GM21423 (cell line): ENCODE data around the gene ZNF280D.
"Not testable (repeated sequence)": the region's sequence is repeated elsewhere in the genome, so short reads cannot be mapped to it uniquely, and the experiment has no call there.

ENCODE experiments used
- ATAC-seq: cut with Tn5 transposase; IDR thresholded peaks from one replicate; pipeline ENCODE4 v1.9.1; 2021; ENCODE audit warnings: mild to moderate bottlenecking, moderate library complexity; ENCODE audit not compliant: unreplicated experiment

Gene ZNF280D

GRCh38 chr15:56718560-56718959, 14.7 kb downstream of the ZNF280D start:
- ATAC-seq, result no peak

DNA sequence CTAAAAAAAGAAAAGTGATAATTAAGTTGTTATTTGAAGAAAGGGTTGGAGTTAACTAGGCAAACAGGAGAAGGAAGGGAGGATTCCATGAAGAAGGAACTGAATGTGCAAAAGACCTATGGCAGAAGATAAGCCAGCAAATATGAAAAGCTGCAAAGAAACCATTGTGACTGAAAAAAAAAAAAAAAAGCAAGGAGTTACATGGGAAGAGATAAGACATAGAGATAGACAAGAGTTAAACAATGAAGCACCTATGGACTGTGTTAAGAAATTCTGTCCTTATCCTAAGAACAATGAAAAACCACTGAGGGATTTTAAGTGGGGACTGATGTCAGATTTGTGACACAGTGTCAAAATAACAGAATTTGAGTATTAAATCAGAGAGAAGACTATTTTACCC, 17.0 kb downstream of the ZNF280D start:
- no peak for ATAC-seq

- ATAC-seq, result no peak
Observed at GRCh38 chr15:56715220-56715619, 18.1 kb downstream of the ZNF280D start.

- not testable (repeated sequence) for ATAC-seq
Observed at GRCh38 chr15:56709502-56709901, 23.8 kb downstream of the ZNF280D start.

DNA sequence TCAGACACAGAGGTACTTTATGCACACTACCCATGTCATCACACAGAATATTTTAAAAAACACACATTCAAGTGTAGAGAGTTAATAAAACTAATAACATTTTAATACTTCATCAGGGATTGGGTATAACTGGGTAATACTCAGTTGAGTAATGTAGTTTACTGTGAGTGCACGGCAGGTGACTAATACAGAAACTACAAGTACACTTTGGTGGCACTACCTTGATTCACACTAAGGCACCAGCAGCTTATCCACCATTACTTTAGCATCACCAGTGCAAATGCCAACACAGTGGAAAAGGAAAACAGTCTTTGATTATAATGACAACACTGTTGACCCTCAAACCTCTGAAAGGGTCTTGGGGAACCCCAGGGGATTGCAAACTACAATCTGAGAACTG, 33.6 kb downstream of the ZNF280D start:
- peak; percentile 58 for ATAC-seq

- no peak for ATAC-seq
Observed at GRCh38 chr15:56698270-56698669, 35.0 kb downstream of the ZNF280D start.

- no peak for ATAC-seq
Observed at GRCh38 chr15:56693761-56694160, 39.5 kb downstream of the ZNF280D start.

DNA sequence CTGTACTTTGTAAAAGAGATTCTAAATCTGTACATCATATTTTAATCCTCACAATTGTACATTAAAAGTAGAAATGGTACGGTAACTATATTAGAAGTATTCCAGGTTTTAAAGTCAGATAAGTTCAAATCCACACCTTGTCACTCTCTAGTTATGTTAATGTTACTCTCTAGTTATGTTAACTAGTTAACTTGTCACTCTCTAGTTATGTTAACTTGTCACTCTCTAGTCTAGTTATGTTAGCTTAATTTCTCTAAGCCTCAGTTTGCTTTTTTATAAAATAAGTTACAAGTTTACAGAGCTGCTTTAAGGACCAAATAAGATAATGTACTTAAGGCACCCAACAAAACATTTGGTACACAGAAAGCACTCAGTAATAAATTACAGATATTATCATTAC, 42.6 kb downstream of the ZNF280D start:
- no peak for ATAC-seq

- ATAC-seq, result no peak
Observed at GRCh38 chr15:56683908-56684307, 49.4 kb downstream of the ZNF280D start.

GRCh38 chr15:56681113-56681512, 52.2 kb downstream of the ZNF280D start:
- ATAC-seq, result no peak

- no peak for ATAC-seq
Observed at GRCh38 chr15:56679225-56679624, 54.1 kb downstream of the ZNF280D start.

DNA sequence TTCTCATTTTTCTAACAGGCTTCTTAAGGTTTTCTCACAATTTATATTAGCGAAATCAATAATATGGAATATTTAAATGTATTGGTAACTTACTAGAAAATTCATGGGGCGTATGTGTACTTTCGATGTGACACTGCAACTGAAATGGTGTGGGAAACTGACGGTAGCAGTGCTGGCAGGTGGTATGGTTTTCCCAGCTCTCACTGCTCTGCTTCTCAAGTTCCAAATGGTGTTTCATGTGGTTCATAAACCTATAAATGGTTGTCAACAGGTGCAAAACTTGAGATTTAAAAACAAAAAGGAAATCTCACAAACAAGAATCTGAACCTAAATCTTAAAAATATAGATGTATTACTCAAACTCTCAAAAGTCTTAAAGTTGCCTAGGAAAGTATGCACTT, 54.7 kb downstream of the ZNF280D start:
- no peak for ATAC-seq

DNA sequence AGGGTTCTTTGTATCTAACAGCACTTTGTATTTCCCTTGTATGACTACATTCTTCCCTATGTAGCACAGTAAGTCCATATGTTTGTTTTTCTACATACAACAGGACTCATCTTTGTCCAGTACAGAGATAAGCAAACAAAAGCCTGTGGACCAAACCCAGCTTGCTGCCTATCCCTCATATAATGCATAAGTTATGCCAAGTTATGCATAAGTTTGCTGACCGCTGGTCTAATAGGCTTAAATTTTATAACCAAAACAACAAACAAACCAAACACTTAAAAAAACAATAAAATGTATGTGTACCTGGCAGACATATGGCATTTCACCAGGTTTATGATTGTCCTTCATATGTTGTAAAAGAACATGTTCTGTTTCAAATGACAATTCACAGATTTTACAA, 56.0 kb downstream of the ZNF280D start:
- ATAC-seq, result no peak

GRCh38 chr15:56675930-56676329, 57.4 kb downstream of the ZNF280D start:
- ATAC-seq, result no peak

- no peak for ATAC-seq
Observed at GRCh38 chr15:56674857-56675256, 58.5 kb downstream of the ZNF280D start.

- no peak for ATAC-seq
Observed at GRCh38 chr15:56672721-56673120, 60.6 kb downstream of the ZNF280D start.

GRCh38 chr15:56667517-56667916, 65.8 kb downstream of the ZNF280D start:
- no peak for ATAC-seq

DNA sequence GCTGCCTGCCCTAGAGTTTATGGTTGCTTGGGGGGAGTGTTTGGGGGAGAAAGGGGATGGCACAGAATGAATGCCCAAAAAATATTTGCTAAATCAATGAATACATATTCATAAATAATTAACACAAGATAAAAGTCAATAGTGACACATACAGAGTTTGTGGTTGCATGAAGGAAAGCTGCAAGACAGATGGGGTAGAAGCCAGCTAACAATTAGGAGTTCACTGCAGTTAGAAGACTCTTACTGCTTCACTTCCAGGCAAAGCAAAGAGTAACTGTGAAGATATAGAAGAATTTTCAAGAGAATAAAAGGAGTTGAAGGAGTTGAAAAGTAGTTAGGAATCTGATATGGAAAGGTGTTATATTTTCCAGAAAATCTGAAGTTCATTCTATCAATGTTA, 72.4 kb downstream of the ZNF280D start:
- no peak for ATAC-seq

- no peak for ATAC-seq
Observed at GRCh38 chr15:56659197-56659596, 74.1 kb downstream of the ZNF280D start.

DNA sequence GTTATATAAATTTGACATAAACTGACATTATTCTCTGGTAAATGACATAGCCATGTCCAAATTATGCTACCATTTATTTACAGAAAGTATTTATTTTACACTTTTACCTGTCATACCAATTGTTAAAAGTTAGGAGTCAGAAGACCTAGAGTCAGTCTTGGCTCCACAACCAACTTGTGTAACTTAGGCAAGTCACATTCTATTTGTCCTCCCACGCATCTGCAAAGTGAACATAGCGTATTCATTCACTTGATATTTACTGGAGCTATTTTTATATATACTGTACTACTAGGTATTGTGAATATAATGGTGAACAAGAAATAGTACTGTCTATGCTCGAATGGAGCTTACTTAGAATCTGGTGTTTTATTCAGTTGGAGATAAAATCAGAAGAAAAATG, 78.7 kb downstream of the ZNF280D start:
- ATAC-seq, result no peak

- ATAC-seq, result no peak
Observed at GRCh38 chr15:56654216-56654615, 79.1 kb downstream of the ZNF280D start.

GRCh38 chr15:56653787-56654186, 79.5 kb downstream of the ZNF280D start:
- ATAC-seq, result no peak

DNA sequence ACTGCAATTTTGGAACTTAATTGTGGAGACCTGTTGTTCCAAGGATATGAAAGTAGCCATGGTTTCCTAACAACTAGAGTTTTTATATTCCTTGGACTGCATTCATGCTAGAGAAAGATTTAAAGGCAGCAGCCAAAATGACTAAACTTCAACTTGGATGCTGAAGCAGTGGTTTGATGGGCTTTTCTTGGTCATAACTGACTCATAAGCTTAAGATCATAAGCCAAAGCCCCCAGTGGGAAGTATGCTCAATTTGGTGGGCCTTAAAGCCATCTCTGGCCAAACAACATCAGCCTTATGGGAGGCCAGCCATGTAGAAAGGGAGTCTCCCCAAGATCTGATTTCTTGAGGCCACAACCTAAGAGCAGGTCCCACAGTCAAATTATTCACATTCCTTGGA, 80.2 kb downstream of the ZNF280D start:
- no peak for ATAC-seq

DNA sequence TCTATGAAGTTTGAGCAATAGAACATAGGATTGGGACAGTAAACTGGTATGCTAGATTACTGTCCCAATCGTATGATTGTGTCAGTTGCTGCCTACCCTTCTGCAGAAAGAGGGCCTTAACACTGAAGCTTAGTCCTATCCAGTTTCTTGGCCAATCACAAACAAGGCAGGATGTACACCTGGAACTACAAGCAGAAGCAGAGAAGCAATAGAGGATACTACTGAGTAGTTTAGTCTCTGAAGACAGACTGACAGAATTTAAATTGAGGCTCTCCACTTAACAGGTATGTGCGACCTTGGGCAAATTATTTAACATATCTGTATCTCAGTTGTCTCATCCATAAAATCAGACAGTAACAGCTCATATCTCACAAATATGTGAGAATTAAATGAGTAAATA, 85.0 kb downstream of the ZNF280D start:
- no peak for ATAC-seq
